H1 (cell line): ENCODE measurements around the gene DEFB129. TPM values are rescaled to one million over a fixed set of nuclear protein-coding genes. Genes with fewer than 3 reads are reported as not detected.

Experiments
- CTCF ChIA-PET: fragments of 300-600 bp; sonication (Branson Sonifier 250); formaldehyde crosslinking; loops from one replicate; lab custom pipeline; 2021; ENCODE audit not compliant: partially characterized antibody; lab: Charles Lee
- POLR2A ChIA-PET: fragments of 300-600 bp; sonication (Branson Sonifier 250); formaldehyde crosslinking; loops from one replicate; lab custom pipeline; 2021; ENCODE audit warnings: inconsistent platforms; ENCODE audit not compliant: partially characterized antibody; lab: Charles Lee
- DNase-seq, 2 experiments: peaks; one replicate each; pipeline versions ENCODE4 v3.0.0 to v3.0.0-alpha.2; 2010 to 2022; ENCODE audit warnings: low spot score in 2 of 2, low read depth in 1 of 2, mixed read lengths in 1 of 2
- FAIRE-seq: peaks from 2 replicates; lab custom pipeline; 2011; peaks lifted over from hg19 to GRCh38; lab: Jason Lieb, UNC
- H2AFZ ChIP-seq: 2 replicates; pipeline ENCODE4 v1.8.1; 2012; ENCODE audit warnings: low read length, inconsistent platforms
- H2AK5ac ChIP-seq: 2 replicates; pipeline ENCODE4 v1.6.1; 2013; ENCODE audit warnings: low read depth, low read length
- H2BK120ac ChIP-seq: replicated peaks from 2 replicates; pipeline ENCODE3; 2013; ENCODE audit warnings: low read depth, low read length, inconsistent platforms
- H2BK12ac ChIP-seq: 2 replicates; pipeline ENCODE4 v1.6.1; 2013; ENCODE audit warnings: low read depth, low read length
- H2BK15ac ChIP-seq: 2 replicates; pipeline ENCODE4 v1.6.1; 2013; ENCODE audit warnings: low read length
- H2BK20ac ChIP-seq: 2 replicates; pipeline ENCODE4 v1.6.1; 2013; ENCODE audit warnings: low read length
- H2BK5ac ChIP-seq: 2 replicates; pipeline ENCODE4 v1.6.1; 2013; ENCODE audit warnings: low read depth, low read length
- H3K14ac ChIP-seq: 2 replicates; pipeline ENCODE4 v1.6.1; 2013; ENCODE audit warnings: inconsistent platforms; ENCODE audit not compliant: insufficient read length
- H3K18ac ChIP-seq: 2 replicates; pipeline ENCODE4 v1.6.1; 2013; ENCODE audit warnings: low read length; ENCODE audit errors: extremely low read depth
- H3K23ac ChIP-seq: 2 replicates; pipeline ENCODE4 v1.6.1; 2013; ENCODE audit warnings: inconsistent platforms; ENCODE audit not compliant: insufficient read length
- H3K23me2 ChIP-seq: 2 replicates; pipeline ENCODE4 v1.6.1; 2013; ENCODE audit warnings: low read depth, low read length
- H3K27ac ChIP-seq: 2 replicates; pipeline ENCODE4 v1.6.1; 2011; ENCODE audit warnings: low read depth, low read length, inconsistent platforms
- H3K27me3 ChIP-seq, 4 experiments: replicated peaks in 1 of 4; 1 replicate in 1 of 4; 2 replicates in 3 of 4; pipeline versions ENCODE4 v1.6.1 to v1.8.1; 2011 to 2013; ENCODE audit warnings: low read length in 3 of 4, mild to moderate bottlenecking in 3 of 4, inconsistent platforms in 2 of 4, mixed read lengths in 2 of 4, moderate library complexity in 1 of 4; ENCODE audit not compliant: control insufficient read depth in 3 of 4, insufficient read depth in 3 of 4; ENCODE audit errors: extremely low read depth in 1 of 4
- H3K36me3 ChIP-seq, 4 experiments: 2 replicates each; pipeline versions ENCODE4 v1.6.1 to v1.8.1; 2011 to 2013; ENCODE audit warnings: mild to moderate bottlenecking in 4 of 4, low read length in 3 of 4, moderate library complexity in 2 of 4, control low read depth in 1 of 4, inconsistent platforms in 1 of 4; ENCODE audit not compliant: insufficient read depth in 4 of 4, control insufficient read depth in 2 of 4
- H3K4ac ChIP-seq: replicated peaks from 2 replicates; pipeline ENCODE3; 2013; ENCODE audit warnings: low read length, low read depth, mixed read lengths, inconsistent platforms; ENCODE audit not compliant: insufficient read length
- H3K4me1 ChIP-seq, 4 experiments: replicated peaks in 1 of 4; 1 replicate in 1 of 4; 2 replicates in 3 of 4; pipeline versions ENCODE4 v1.6.1 to v1.8.1; 2011 to 2013; ENCODE audit warnings: low read length in 3 of 4, inconsistent platforms in 2 of 4, mixed read lengths in 1 of 4; ENCODE audit not compliant: insufficient read depth in 4 of 4, control insufficient read depth in 3 of 4
- H3K4me2 ChIP-seq, 2 experiments: 2 replicates each; pipeline versions ENCODE4 v1.6.1 to v1.8.1; 2011 to 2013; ENCODE audit warnings: low read depth in 2 of 2, low read length in 2 of 2, control low read depth in 1 of 2, inconsistent platforms in 1 of 2, mild to moderate bottlenecking in 1 of 2; ENCODE audit not compliant: insufficient read depth in 1 of 2
- H3K4me3 ChIP-seq, 4 experiments: fragments of 200-600, 300-600 bp in 1 of 4; sonication (generic), shearing (Covaris generic), sonication (Bioruptor Twin) in 1 of 4; 2 replicates each; pipeline versions ENCODE4 v1.5.1 to v1.8.1; 2011 to 2016; ENCODE audit warnings: low read length in 4 of 4, low read depth in 3 of 4, control low read depth in 2 of 4, inconsistent platforms in 2 of 4, mild to moderate bottlenecking in 2 of 4, mixed read lengths in 1 of 4, moderate library complexity in 1 of 4; ENCODE audit not compliant: insufficient read depth in 2 of 4; ENCODE audit errors: extremely low read depth in 1 of 4
- H3K56ac ChIP-seq: replicated peaks from 2 replicates; pipeline ENCODE3; 2013; ENCODE audit warnings: low read depth, mild to moderate bottlenecking, mixed read lengths, low read length, inconsistent platforms; ENCODE audit not compliant: insufficient read length
- H3K79me1 ChIP-seq: 2 replicates; pipeline ENCODE4 v1.6.1; 2013; ENCODE audit warnings: low read depth, low read length, control low read depth
- H3K79me2 ChIP-seq, 2 experiments: 2 replicates each; pipeline versions ENCODE4 v1.6.1 to v1.8.1; 2012 to 2013; ENCODE audit warnings: low read length in 2 of 2, mild to moderate bottlenecking in 2 of 2, inconsistent platforms in 1 of 2; ENCODE audit not compliant: insufficient read depth in 2 of 2, control insufficient read depth in 1 of 2
- H3K9ac ChIP-seq, 4 experiments: replicated peaks in 1 of 4; 1 replicate in 1 of 4; 2 replicates in 3 of 4; pipeline versions ENCODE4 v1.6.1 to v1.8.1; 2011 to 2013; ENCODE audit warnings: low read depth in 3 of 4, low read length in 3 of 4, control low read depth in 2 of 4, mild to moderate bottlenecking in 2 of 4, moderate library complexity in 2 of 4, inconsistent platforms in 1 of 4; ENCODE audit errors: extremely low read depth in 1 of 4
- H3K9me3 ChIP-seq, 2 experiments: 2 replicates each; pipeline versions ENCODE4 v1.6.1 to v1.8.1; 2012 to 2013; ENCODE audit warnings: mild to moderate bottlenecking in 2 of 2, moderate library complexity in 2 of 2, control low read depth in 1 of 2, inconsistent platforms in 1 of 2, low read depth in 1 of 2, low read length in 1 of 2, mixed read lengths in 1 of 2; ENCODE audit not compliant: insufficient read depth in 2 of 2
- H4K20me1 ChIP-seq, 2 experiments: replicated peaks in 1 of 2; 2 replicates each; pipeline versions ENCODE3 to v1.8.1; 2011 to 2013; ENCODE audit warnings: inconsistent platforms in 2 of 2, low read length in 2 of 2, mild to moderate bottlenecking in 1 of 2; ENCODE audit not compliant: insufficient read depth in 2 of 2, control insufficient read depth in 1 of 2
- H4K5ac ChIP-seq: 2 replicates; pipeline ENCODE4 v1.6.1; 2013; ENCODE audit warnings: low read length, low read depth, mixed read lengths, inconsistent platforms; ENCODE audit not compliant: insufficient read length
- H4K8ac ChIP-seq: 2 replicates; pipeline ENCODE4 v1.8.0; 2013; ENCODE audit warnings: mild to moderate bottlenecking, moderate library complexity, low read length, inconsistent platforms; ENCODE audit not compliant: insufficient read depth; ENCODE audit errors: extremely low read depth
- H4K91ac ChIP-seq: replicated peaks from 2 replicates; pipeline ENCODE3; 2013; ENCODE audit warnings: low read length, mixed read lengths, inconsistent platforms; ENCODE audit not compliant: insufficient read length
- ASH2L ChIP-seq: fragments of 200-600, 300-600 bp; sonication (generic); IDR thresholded peaks from one replicate; pipeline ENCODE4 v1.7.1; 2017; ENCODE audit warnings: low read length
- WGBS, 2 experiments: shearing (Covaris generic) in 1 of 2; methylation state at CpG; one replicate each; pipeline versions ENCODE4 v1.1.6 to v1.1.7; 2013 to 2015; ENCODE audit warnings: low lambda C conversion rate in 2 of 2, mixed read lengths in 2 of 2, inconsistent platforms in 1 of 2, low coverage in 1 of 2, missing lambda C conversion rate in 1 of 2; ENCODE audit not compliant: insufficient replicate concordance in 2 of 2, insufficient coverage in 1 of 2, insufficient read length in 1 of 2; ENCODE audit errors: extremely low coverage in 1 of 2, missing lambda C conversion rate in 1 of 2; 5-methylcytosine and 5-hydroxymethylcytosine counted together
- polyA plus RNA-seq, 7 experiments: library from polyadenylated mRNA; depleted of rRNA in 3 of 7; stranded (reverse) in 5 of 7; unstranded in 2 of 7; fragments of >200 nt in 5 of 7; fragments of 200-250 nt in 2 of 7; gene quantifications; 1 replicate in 5 of 7; 2 replicates in 1 of 7; 4 replicates in 1 of 7; pipeline versions ENCODE4 v1.2.1 to v1.2.3, GENCODE V29; 2011 to 2013; ENCODE audit warnings: missing spikeins in 2 of 7, mixed read lengths in 2 of 7
- total RNA-seq: library from RNA; stranded (reverse); fragmentation: NEBNext Ultra II Directional; extraction: Animal tissue kit (Norgen Biotek cat#: 25700); gene quantifications from 2 replicates; pipeline ENCODE4 v1.2.1, GENCODE V29; 2021

Gene DEFB129
- total and polyA plus RNA-seq, 2 of the 8 experiments (the other 6 are each of a cell fraction or from before 2014, with no cell fraction given), result not detected

- no peak for FAIRE-seq
- ChIA-PET CTCF (interaction anchor here (0.6 to 1.4 kb wide), 2 partner anchors 29 to 97 kb away, joined by 3 read pairs; no protein-coding TSS in a partner anchor), POLR2A (interaction anchor here (0.7 kb wide), 1 partner anchor 11 kb away, joined by 3 read pairs; no protein-coding TSS in a partner anchor)
- Histone ChIP-seq H3K23ac (no peak overlapping the region), H4K20me1 (no peaks in the 10 kb centered on the region), H2AK5ac (no peak overlapping the region), H3K4me1 (no peaks in the 10 kb centered on the region), H2AFZ (no peak overlapping the region), H3K79me1 (no peaks in the 10 kb centered on the region), H2BK120ac (no peak overlapping the region), H3K9ac (no peak overlapping the region), H4K5ac (no peak overlapping the region), H3K9me3 (peaks cover 7 to 23% of the 10 kb centered on the region in 2 experiments), H2BK5ac (no peak overlapping the region), H3K36me3 (no peaks in the 10 kb centered on the region), H3K23me2 (peaks cover 2% of the 10 kb centered on the region; the same call in 1 of the 2 replicates), H2BK20ac (no peak overlapping the region), H3K56ac (no peak overlapping the region), H3K14ac (no peak overlapping the region), H3K4ac (no peak overlapping the region), H3K4me3 (no peak overlapping the region), H3K18ac (no peak overlapping the region), H3K27ac (no peak overlapping the region), H4K8ac (no peak overlapping the region), H2BK15ac (no peak overlapping the region), H3K4me2 (no peak overlapping the region), H3K27me3 (no peaks in the 10 kb centered on the region), H2BK12ac (no peak overlapping the region), H4K91ac (no peak overlapping the region), H3K79me2 (no peaks in the 10 kb centered on the region)
- DNase-seq, result no peak
- 60% methylated on average over 3 of the region's 3 CpGs; no CpG with 5 or more reads in 1 of the 2 experiments for WGBS, 2 experiments
- TF ChIP-seq ASH2L, result no peak
Observed at GRCh38 chr20:227439-228105, 514 bp downstream of the DEFB129 start.
